OCI-LY7 (cell line): ENCODE measurements around the gene OGDHL. TPM values are rescaled to one million over a fixed set of nuclear protein-coding genes. Genes with fewer than 3 reads are reported as not detected.

Source experiments
- BruUV-seq: library from RNA; stranded (reverse); fragments of 400-500 nt; replicated peaks from 2 replicates; lab custom pipeline; 2021; lab: Mats Ljungman, UMichigan
- CTCF ChIA-PET: fragments of 300-600 bp; sonication (Branson Sonifier 250); formaldehyde crosslinking; loops from one replicate; lab custom pipeline; 2022; ENCODE audit warnings: antibody characterized with exemption; ENCODE audit not compliant: unreplicated experiment; lab: Charles Lee
- POLR2A ChIA-PET: fragments of 300-600 bp; sonication (Branson Sonifier 250); formaldehyde crosslinking; loops from one replicate; lab custom pipeline; 2022; ENCODE audit warnings: antibody characterized with exemption; lab: Charles Lee
- DNase-seq: peaks from one replicate; pipeline ENCODE4 v3.0.0-alpha.2; 2015; ENCODE audit warnings: low spot score
- H2AFZ ChIP-seq: fragments of 200-600 bp; sonication (generic), shearing (Covaris generic); 2 replicates; pipeline ENCODE4 v1.6.1; 2014; ENCODE audit warnings: mild to moderate bottlenecking, antibody characterized with exemption, low read length, moderate library complexity
- H3K27ac ChIP-seq: fragments of 200-600 bp; sonication (generic); 2 replicates; pipeline ENCODE4 v1.5.1; 2014; ENCODE audit warnings: mixed run types, low read depth, mild to moderate bottlenecking, moderate library complexity, low read length, inconsistent platforms; ENCODE audit not compliant: poor library complexity, severe bottlenecking
- H3K36me3 ChIP-seq: fragments of 200-600 bp; sonication (generic); 2 replicates; pipeline ENCODE4 v1.6.1; 2014; ENCODE audit warnings: mild to moderate bottlenecking, antibody characterized with exemption, low read length, moderate library complexity, mixed read lengths; ENCODE audit not compliant: insufficient read depth
- H3K4me1 ChIP-seq: fragments of 200-600 bp; sonication (generic); 2 replicates; pipeline ENCODE4 v1.5.1; 2014; ENCODE audit warnings: mild to moderate bottlenecking, low read length; ENCODE audit not compliant: insufficient read depth, poor library complexity, severe bottlenecking
- H3K4me2 ChIP-seq: fragments of 200-600 bp; sonication (generic); 2 replicates; pipeline ENCODE4 v1.6.1; 2014; ENCODE audit warnings: mild to moderate bottlenecking, low read length
- H3K4me3 ChIP-seq: fragments of 200-600 bp; sonication (generic); 2 replicates; pipeline ENCODE4 v1.5.1; 2014; ENCODE audit warnings: mild to moderate bottlenecking, low read depth, low read length; ENCODE audit not compliant: poor library complexity, severe bottlenecking
- H3K79me2 ChIP-seq: fragments of 200-600 bp; sonication (generic); 2 replicates; pipeline ENCODE4 v1.6.1; 2016; ENCODE audit warnings: low read depth, mild to moderate bottlenecking, low read length, moderate library complexity, mixed read lengths; ENCODE audit not compliant: insufficient read depth
- H3K9me2 ChIP-seq: fragments of 200-600 bp; sonication (generic); 2 replicates; pipeline ENCODE4 v1.6.1; 2016; ENCODE audit warnings: mild to moderate bottlenecking, low read length, mixed read lengths; ENCODE audit not compliant: insufficient read depth
- H3K9me3 ChIP-seq: fragments of 200-600 bp; sonication (generic); 2 replicates; pipeline ENCODE4 v1.6.1; 2014; ENCODE audit warnings: mild to moderate bottlenecking, mixed run types, low read length, mixed read lengths
- H4K20me1 ChIP-seq: fragments of 200-600 bp; sonication (generic); 2 replicates; pipeline ENCODE4 v1.6.1; 2014; ENCODE audit warnings: mild to moderate bottlenecking, antibody characterized with exemption, low read length, moderate library complexity, mixed read lengths; ENCODE audit not compliant: insufficient read depth
- EZH2phosphoT487 ChIP-seq: fragments of 200-600 bp; sonication (generic); IDR thresholded peaks from 2 replicates; pipeline ENCODE4 v1.6.1; 2018; ENCODE audit warnings: low read depth, borderline replicate concordance, mild to moderate bottlenecking, mixed run types, antibody characterized with exemption, low read length, moderate library complexity, mixed read lengths
- intact Hi-C: fragments of 100-400 bp; cut with micrococcal nuclease; formaldehyde crosslinking; loops from one replicate; pipeline ENCODE4 v1.10.0; 2022; ENCODE audit not compliant: unreplicated experiment
- total RNA-seq, 2 experiments: library from RNA; depleted of rRNA in 1 of 2; stranded (reverse); fragments of >200 nt in 1 of 2; shearing (Covaris generic) in 1 of 2; gene quantifications; 2 replicates each; pipeline ENCODE4 v1.2.3, GENCODE V29; 2014 to 2022
- TF ChIP-seq, protein P1 (sequence below): fragments of 200-600 bp; sonication (generic); conservative IDR thresholded peaks from 2 replicates; pipeline ENCODE4 v1.5.1; 2014; ENCODE audit warnings: mild to moderate bottlenecking, antibody characterized with exemption, low read length, moderate library complexity, mixed read lengths

Gene OGDHL
- total RNA-seq, 2 experiments from 2014 or later: 0.23 TPM; not detected in 1

DNA sequence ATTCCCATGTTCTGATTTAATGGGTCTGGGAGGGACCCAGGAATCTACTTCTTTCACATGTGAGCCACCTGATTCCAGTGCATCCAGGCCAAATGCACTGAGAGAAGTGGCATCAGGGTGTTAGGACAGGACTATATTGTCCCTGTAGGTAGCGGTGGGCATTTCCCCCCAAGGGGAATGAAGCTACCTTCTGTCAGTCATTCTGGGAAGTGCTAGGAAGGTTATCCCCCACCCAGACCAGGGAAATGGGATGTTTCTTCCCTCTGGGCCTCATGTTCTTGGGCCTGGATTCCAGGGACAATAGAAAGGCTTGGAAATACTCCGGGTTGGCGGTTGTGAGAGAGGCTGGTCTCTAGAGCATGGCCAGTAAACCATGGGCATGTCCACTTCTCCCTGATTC lies 61.9 kb downstream of the OGDHL start:
- ChIA-PET CTCF (no interaction called here), POLR2A (no interaction called here)
- Histone ChIP-seq H3K36me3 (no peaks in the 10 kb centered on the region), H3K27ac (no peak overlapping the region), H3K4me2 (no peak overlapping the region), H2AFZ (no peak overlapping the region), H3K4me1 (no peaks in the 10 kb centered on the region), H3K79me2 (no peaks in the 10 kb centered on the region), H4K20me1 (no peaks in the 10 kb centered on the region), H3K4me3 (no peak overlapping the region), H3K9me2 (no peaks in the 10 kb centered on the region), H3K9me3 (no peaks in the 10 kb centered on the region)
- no TSS peak for BruUV-seq
- no peak for DNase-seq
- intact Hi-C loops: no loop called here
- TF ChIP-seq EZH2phosphoT487: no peak
- TF ChIP-seq, protein P1, sequence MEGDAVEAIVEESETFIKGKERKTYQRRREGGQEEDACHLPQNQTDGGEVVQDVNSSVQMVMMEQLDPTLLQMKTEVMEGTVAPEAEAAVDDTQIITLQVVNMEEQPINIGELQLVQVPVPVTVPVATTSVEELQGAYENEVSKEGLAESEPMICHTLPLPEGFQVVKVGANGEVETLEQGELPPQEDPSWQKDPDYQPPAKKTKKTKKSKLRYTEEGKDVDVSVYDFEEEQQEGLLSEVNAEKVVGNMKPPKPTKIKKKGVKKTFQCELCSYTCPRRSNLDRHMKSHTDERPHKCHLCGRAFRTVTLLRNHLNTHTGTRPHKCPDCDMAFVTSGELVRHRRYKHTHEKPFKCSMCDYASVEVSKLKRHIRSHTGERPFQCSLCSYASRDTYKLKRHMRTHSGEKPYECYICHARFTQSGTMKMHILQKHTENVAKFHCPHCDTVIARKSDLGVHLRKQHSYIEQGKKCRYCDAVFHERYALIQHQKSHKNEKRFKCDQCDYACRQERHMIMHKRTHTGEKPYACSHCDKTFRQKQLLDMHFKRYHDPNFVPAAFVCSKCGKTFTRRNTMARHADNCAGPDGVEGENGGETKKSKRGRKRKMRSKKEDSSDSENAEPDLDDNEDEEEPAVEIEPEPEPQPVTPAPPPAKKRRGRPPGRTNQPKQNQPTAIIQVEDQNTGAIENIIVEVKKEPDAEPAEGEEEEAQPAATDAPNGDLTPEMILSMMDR: no peak

DNA sequence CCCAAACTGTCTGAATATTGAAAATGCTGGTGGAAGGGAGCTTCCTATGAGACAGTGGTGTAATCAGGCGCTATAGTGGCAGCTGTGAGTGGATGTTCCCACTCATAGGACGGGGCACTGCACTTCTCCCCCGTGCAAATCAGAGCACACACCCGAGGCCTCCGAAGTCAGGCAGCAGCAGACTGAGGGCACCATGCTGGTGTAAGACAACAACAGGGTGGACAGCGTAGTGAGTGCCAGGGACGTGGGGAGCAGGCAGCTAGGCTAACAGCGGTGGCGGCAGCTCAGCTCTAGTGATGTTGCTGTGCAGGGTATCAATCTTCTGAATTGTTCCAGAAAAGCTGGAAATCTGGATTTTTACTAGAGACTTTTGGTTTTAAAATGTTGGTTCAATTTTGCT lies 63.4 kb downstream of the OGDHL start:
- no TSS peak for BruUV-seq
- Histone ChIP-seq H3K79me2 (no peaks in the 10 kb centered on the region), H3K4me1 (no peaks in the 10 kb centered on the region), H3K9me3 (no peaks in the 10 kb centered on the region), H3K4me2 (no peak overlapping the region), H3K27ac (no peak overlapping the region), H3K4me3 (no peak overlapping the region), H2AFZ (no peak overlapping the region), H3K9me2 (no peaks in the 10 kb centered on the region), H3K36me3 (no peaks in the 10 kb centered on the region), H4K20me1 (no peaks in the 10 kb centered on the region)
- POLR2A ChIA-PET: interaction anchor here (0.6 to 0.7 kb wide), 2 partner anchors 17 to 564 kb away, joined by 3 to 12 read pairs; no protein-coding TSS in a partner anchor
- CTCF ChIA-PET: no interaction called here
- intact Hi-C loops: no loop called here
- no peak for DNase-seq
- TF ChIP-seq EZH2phosphoT487: no peak
- TF ChIP-seq, protein P1: no peak

DNA sequence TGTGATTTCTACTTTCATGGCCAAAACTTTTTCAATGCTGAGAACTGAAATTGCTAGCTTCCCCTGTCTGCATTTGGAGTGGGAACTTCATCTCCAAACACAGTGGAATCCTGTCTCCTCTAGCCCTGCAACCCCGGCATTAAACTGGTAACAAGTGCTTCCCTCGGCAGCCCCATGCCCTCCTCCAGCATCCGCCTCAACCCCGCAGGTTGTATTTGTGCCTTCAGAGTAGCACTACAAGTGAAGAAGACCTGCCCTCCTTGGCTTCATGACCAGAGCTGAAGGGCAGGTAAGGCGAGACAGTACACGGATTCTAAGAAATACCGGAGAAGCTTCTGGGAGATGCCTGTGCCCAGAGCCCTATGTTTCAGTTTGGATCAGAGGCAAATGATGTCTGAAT lies 65.8 kb downstream of the OGDHL start:
- Histone ChIP-seq H3K79me2 (no peaks in the 10 kb centered on the region), H3K27ac (no peak overlapping the region), H4K20me1 (no peaks in the 10 kb centered on the region), H3K9me3 (no peaks in the 10 kb centered on the region), H3K4me3 (no peak overlapping the region), H3K9me2 (no peaks in the 10 kb centered on the region), H3K36me3 (no peaks in the 10 kb centered on the region), H3K4me2 (no peak overlapping the region), H2AFZ (no peak overlapping the region), H3K4me1 (no peaks in the 10 kb centered on the region)
- no TSS peak for BruUV-seq
- intact Hi-C loops: no loop called here
- DNase-seq: no peak
- ChIA-PET POLR2A (no interaction called here), CTCF (no interaction called here)
- no peak for TF ChIP-seq EZH2phosphoT487
- TF ChIP-seq, protein P1: no peak
